CD4-positive, alpha-beta memory T cell (primary cell): ENCODE measurements around the gene LYPD1. TPM values are rescaled to one million over a fixed set of nuclear protein-coding genes. Genes with fewer than 3 reads are reported as not detected.
A peak's percentile ranks its signal among the peaks of the same experiment; 100 is the strongest.
"Not testable (repeated sequence)": the region's sequence is repeated elsewhere in the genome, so short reads cannot be mapped to it uniquely, and the experiment has no call there.

Experiments
- CTCF ChIA-PET: fragments of 350-600 bp; sonication (Branson Sonifier 250); formaldehyde crosslinking; loops from one replicate; lab custom pipeline; 2021; ENCODE audit warnings: inconsistent platforms; ENCODE audit not compliant: partially characterized antibody; lab: Charles Lee
- POLR2A ChIA-PET: fragments of 350-600 bp; sonication (Branson Sonifier 250); formaldehyde crosslinking; loops from one replicate; lab custom pipeline; 2021; ENCODE audit not compliant: partially characterized antibody; lab: Charles Lee
- DNase-seq, 5 donors: peaks; one replicate each; pipeline versions ENCODE4 v3.0.0 to v3.0.0-alpha.2; 2020 to 2022; ENCODE audit warnings: mixed read lengths in 1 of 5
- H3K27ac ChIP-seq: one replicate; pipeline ENCODE4 v1.7.0; 2013; ENCODE audit warnings: low read depth, low read length
- H3K27me3 ChIP-seq: 2 replicates; pipeline ENCODE4 v1.7.0; 2013; ENCODE audit warnings: mild to moderate bottlenecking, low read length, moderate library complexity; ENCODE audit not compliant: insufficient read depth
- H3K36me3 ChIP-seq: 2 replicates; pipeline ENCODE4 v1.7.0; 2013; ENCODE audit warnings: mild to moderate bottlenecking, low read length, moderate library complexity; ENCODE audit not compliant: insufficient read depth
- H3K4me1 ChIP-seq: 2 replicates; pipeline ENCODE4 v1.7.0; 2013; ENCODE audit warnings: mild to moderate bottlenecking, low read length, moderate library complexity; ENCODE audit not compliant: insufficient read depth
- H3K4me3 ChIP-seq, 2 donors: one replicate each; pipeline ENCODE4 v1.7.0; 2013; ENCODE audit warnings: low read length in 2 of 2, mild to moderate bottlenecking in 1 of 2
- H3K9me3 ChIP-seq, 2 donors: one replicate each; pipeline ENCODE4 v1.7.0; 2013; ENCODE audit warnings: low read length in 2 of 2, control low read depth in 1 of 2; ENCODE audit not compliant: control insufficient read depth in 1 of 2
- H3K27ac Mint-ChIP-seq, 7 donors: one replicate each; pipeline ENCODE4 v1.8.0; 2020 to 2021; ENCODE audit warnings: mixed read lengths in 7 of 7, mild to moderate bottlenecking in 6 of 7, inconsistent platforms in 3 of 7, moderate library complexity in 3 of 7
- H3K27me3 Mint-ChIP-seq, 2 donors: one replicate each; pipeline ENCODE4 v1.8.0; 2020 to 2021; ENCODE audit warnings: mixed read lengths in 2 of 2
- H3K36me3 Mint-ChIP-seq, 2 donors: one replicate each; pipeline ENCODE4 v1.8.0; 2020 to 2021; ENCODE audit warnings: mixed read lengths in 2 of 2, inconsistent platforms in 1 of 2, mild to moderate bottlenecking in 1 of 2
- H3K4me1 Mint-ChIP-seq, 4 donors: one replicate each; pipeline ENCODE4 v1.8.0; 2020 to 2021; ENCODE audit warnings: mixed read lengths in 4 of 4, mild to moderate bottlenecking in 1 of 4
- H3K4me3 Mint-ChIP-seq, 8 donors: one replicate each; pipeline ENCODE4 v1.8.0; 2020 to 2021; ENCODE audit warnings: mixed read lengths in 8 of 8, mild to moderate bottlenecking in 7 of 8, moderate library complexity in 6 of 8, inconsistent platforms in 3 of 8
- H3K9me3 Mint-ChIP-seq, 8 donors: one replicate each; pipeline ENCODE4 v1.8.0; 2020 to 2021; ENCODE audit warnings: mixed read lengths in 8 of 8, mild to moderate bottlenecking in 5 of 8, inconsistent platforms in 3 of 8, moderate library complexity in 1 of 8
- intact Hi-C: fragments of 100-400 bp; cut with micrococcal nuclease; formaldehyde crosslinking; loops from one replicate; pipeline ENCODE4 v1.15.1; 2023
- polyA plus RNA-seq, 2 donors: library from polyadenylated mRNA; unstranded; fragments of 300-500 nt; fragmentation: Illumina TruSeq; gene quantifications; one replicate each; pipeline ENCODE4 v1.2.3, GENCODE V29; 2021
- total RNA-seq, 2 experiments: library from RNA; stranded (reverse); gene quantifications; one replicate each; pipeline ENCODE4 v1.2.3, GENCODE V29; 2021

The LYPD1 gene
- total RNA-seq (not detected), polyA plus RNA-seq (not detected)

GRCh38 chr2:132669908-132670495 is at the start of gene LYPD1:
LYPD1 (minus strand) TSS chr2:132670205; CDS start chr2:132669932, 273 bp downstream.
- Histone ChIP-seq H3K27ac (no peak within 1 kb of the TSS), H3K4me3 (no peak within 1 kb of the TSS), H3K9me3 (no peaks in the 10 kb centered on the region), H3K27me3 (no peaks in the 10 kb centered on the region), H3K36me3 (no peaks in the 10 kb centered on the region), H3K4me1 (no peaks in the 10 kb centered on the region)
- no peak for DNase-seq
- no peak within 1 kb of the TSS for H3K27ac Mint-ChIP-seq
- no peak within 1 kb of the TSS for H3K4me3 Mint-ChIP-seq
- POLR2A ChIA-PET = no interaction called here
- H3K36me3 Mint-ChIP-seq = no peaks in the 10 kb centered on the region
- H3K9me3 Mint-ChIP-seq = peaks cover 0 to 3% (median under 1%) of the 10 kb centered on the region in 8 donors
- intact Hi-C loops = no loop called here
- H3K27me3 Mint-ChIP-seq = peaks cover 19 to 30% of the 10 kb centered on the region in 2 donors
- peaks cover 0 to 4% (median 1%) of the 10 kb centered on the region in 4 donors for H3K4me1 Mint-ChIP-seq
- CTCF ChIA-PET = no interaction called here

- peaks cover 0 to 6% (median 2%) of the 10 kb centered on the region in 8 donors for H3K9me3 Mint-ChIP-seq
- H3K4me3 Mint-ChIP-seq = no peak overlapping the region
- H3K4me1 Mint-ChIP-seq = no peaks in the 10 kb centered on the region
- no peak overlapping the region for H3K4me3 ChIP-seq
- no peaks in the 10 kb centered on the region for H3K27me3 ChIP-seq
- H3K4me1 ChIP-seq = no peaks in the 10 kb centered on the region
- H3K27ac ChIP-seq = no peak overlapping the region
- ChIA-PET CTCF (no interaction called here), POLR2A (no interaction called here)
- DNase-seq = no peak
- intact Hi-C loops = no loop called here
- peak overlapping the region in 1 of 7 donors; percentile 57 for H3K27ac Mint-ChIP-seq
- no peaks in the 10 kb centered on the region for H3K36me3 ChIP-seq
- no peaks in the 10 kb centered on the region for H3K9me3 ChIP-seq
- no peaks in the 10 kb centered on the region for H3K36me3 Mint-ChIP-seq
- peaks cover 0 to 2% of the 10 kb centered on the region in 2 donors for H3K27me3 Mint-ChIP-seq
Measured at GRCh38 chr2:132719480-132719879, 49.5 kb upstream of the LYPD1 start.

- POLR2A ChIA-PET = no interaction called here
Measured at GRCh38 chr2:132716954-132717353, 46.9 kb upstream of the LYPD1 start.

GRCh38 chr2:132715386-132716351 is 45.7 kb upstream of the LYPD1 start:
- POLR2A ChIA-PET = no interaction called here
- no peaks in the 10 kb centered on the region for H3K36me3 ChIP-seq
- Mint-ChIP-seq H3K4me1 (no peaks in the 10 kb centered on the region), H3K4me3 (no peak overlapping the region), H3K27ac (no peak overlapping the region), H3K27me3 (no peaks in the 10 kb centered on the region), H3K36me3 (no peaks in the 10 kb centered on the region), H3K9me3 (peaks cover 0 to 5% (median 1%) of the 10 kb centered on the region in 8 donors)
- no peaks in the 10 kb centered on the region for H3K9me3 ChIP-seq
- H3K4me3 ChIP-seq = no peak overlapping the region
- no peak for DNase-seq
- H3K27ac ChIP-seq = no peak overlapping the region
- no peaks in the 10 kb centered on the region for H3K27me3 ChIP-seq
- no peaks in the 10 kb centered on the region for H3K4me1 ChIP-seq
- intact Hi-C loops = no loop called here
- CTCF ChIA-PET = no interaction called here

More at GRCh38 chr2:132716954-132717353, 46.9 kb upstream of the LYPD1 start:
- no peaks in the 10 kb centered on the region for H3K36me3 ChIP-seq
- DNase-seq = no peak
- Mint-ChIP-seq H3K27me3 (no peaks in the 10 kb centered on the region), H3K4me1 (no peaks in the 10 kb centered on the region), H3K4me3 (no peak overlapping the region), H3K9me3 (peaks cover 0 to 5% (median under 1%) of the 10 kb centered on the region in 8 donors), H3K36me3 (no peaks in the 10 kb centered on the region), H3K27ac (no peak overlapping the region)
- H3K27me3 ChIP-seq = no peaks in the 10 kb centered on the region
- intact Hi-C loops = no loop called here
- CTCF ChIA-PET = no interaction called here
- H3K4me3 ChIP-seq = no peak overlapping the region
- no peak overlapping the region for H3K27ac ChIP-seq
- H3K9me3 ChIP-seq = no peaks in the 10 kb centered on the region
- H3K4me1 ChIP-seq = no peaks in the 10 kb centered on the region

GRCh38 chr2:132703396-132703795 is 33.4 kb upstream of the LYPD1 start:
- ChIA-PET CTCF (no interaction called here), POLR2A (no interaction called here)
- Histone ChIP-seq H3K36me3 (no peaks in the 10 kb centered on the region), H3K27ac (no peak overlapping the region), H3K27me3 (no peaks in the 10 kb centered on the region), H3K9me3 (no peaks in the 10 kb centered on the region), H3K4me1 (no peaks in the 10 kb centered on the region), H3K4me3 (no peak overlapping the region)
- Mint-ChIP-seq H3K27me3 (no peaks in the 10 kb centered on the region), H3K4me1 (no peaks in the 10 kb centered on the region), H3K9me3 (peaks cover 0 to 4% (median under 1%) of the 10 kb centered on the region in 8 donors), H3K4me3 (no peak overlapping the region), H3K27ac (no peak overlapping the region), H3K36me3 (no peaks in the 10 kb centered on the region)
- no peak for DNase-seq
- intact Hi-C loops = no loop called here

- H3K9me3 ChIP-seq = no peaks in the 10 kb centered on the region
- Mint-ChIP-seq H3K9me3 (peaks cover 0 to 4% (median 1%) of the 10 kb centered on the region in 8 donors), H3K4me3 (no peak overlapping the region), H3K27me3 (no peaks in the 10 kb centered on the region), H3K4me1 (no peaks in the 10 kb centered on the region), H3K36me3 (no peaks in the 10 kb centered on the region), H3K27ac (no peak overlapping the region)
- CTCF ChIA-PET = no interaction called here
- no peaks in the 10 kb centered on the region for H3K36me3 ChIP-seq
- H3K27me3 ChIP-seq = no peaks in the 10 kb centered on the region
- no peak for DNase-seq
- no peak overlapping the region for H3K27ac ChIP-seq
- no peaks in the 10 kb centered on the region for H3K4me1 ChIP-seq
- POLR2A ChIA-PET = no interaction called here
- intact Hi-C loops = no loop called here
- H3K4me3 ChIP-seq = no peak overlapping the region
Measured at GRCh38 chr2:132701810-132702209, 31.8 kb upstream of the LYPD1 start.

- H3K36me3 ChIP-seq, H3K27me3 Mint-ChIP-seq, H3K36me3 Mint-ChIP-seq, H3K4me3 Mint-ChIP-seq, H3K9me3 Mint-ChIP-seq, H3K9me3 ChIP-seq, intact Hi-C loops, DNase-seq, H3K4me1 ChIP-seq, H3K4me3 ChIP-seq, H3K4me1 Mint-ChIP-seq, CTCF ChIA-PET, H3K27ac ChIP-seq, H3K27me3 ChIP-seq, POLR2A ChIA-PET, H3K27ac Mint-ChIP-seq: not testable (repeated sequence)
Measured at GRCh38 chr2:132699802-132700201, 29.8 kb upstream of the LYPD1 start.
